Activated T-helper 17 cell treated with anti-CD3 and anti-CD28 coated beads, Interleukin-2, amount 50 U/mL, for 72 hours (primary cell): Measurements from ENCODE around the gene WNT5B. TPM values are rescaled to one million over a fixed set of nuclear protein-coding genes. Genes with fewer than 3 reads are reported as not detected.
"Not testable (repeated sequence)": the region's sequence is repeated elsewhere in the genome, so short reads cannot be mapped to it uniquely, and the experiment has no call there.

ENCODE experiments used
- ATAC-seq: fragments of 150-1000 bp; cut with Tn5 transposase; replicated peaks from 2 replicates; pipeline ENCODE4 v1.10.0; 2021; ENCODE audit warnings: mild to moderate bottlenecking, moderate library complexity
- H3K27ac Mint-ChIP-seq: one replicate; pipeline ENCODE4 v1.8.0; 2022; ENCODE audit warnings: mixed read lengths
- H3K27me3 Mint-ChIP-seq: one replicate; pipeline ENCODE4 v1.8.0; 2022; ENCODE audit warnings: mixed read lengths
- H3K36me3 Mint-ChIP-seq: one replicate; pipeline ENCODE4 v1.8.0; 2022; ENCODE audit warnings: low read depth, mild to moderate bottlenecking, mixed read lengths
- H3K4me1 Mint-ChIP-seq: one replicate; pipeline ENCODE4 v1.8.0; 2022; ENCODE audit warnings: mixed read lengths
- H3K4me3 Mint-ChIP-seq: one replicate; pipeline ENCODE4 v1.8.0; 2022; ENCODE audit warnings: mild to moderate bottlenecking, mixed read lengths
- H3K9me3 Mint-ChIP-seq: one replicate; pipeline ENCODE4 v1.8.0; 2022; ENCODE audit warnings: mixed read lengths
- total RNA-seq, 2 donors: library from RNA; stranded (reverse); gene quantifications; one replicate each; pipeline ENCODE4 v1.2.3, GENCODE V29; 2022

WNT5B gene
- total RNA-seq, 2 donors from 2014 or later, result 0.26 to 0.30 TPM

- Mint-ChIP-seq H3K4me1 (peaks cover 18% of the 10 kb centered on the region), H3K9me3 (no peaks in the 10 kb centered on the region)
Observed at GRCh38 chr12:1692895-1693610, 64.0 kb downstream of the WNT5B start.

GRCh38 chr12:1695097-1695496, 66.1 kb downstream of the WNT5B start:
- Mint-ChIP-seq H3K36me3 (peaks cover 54% of the 10 kb centered on the region), H3K4me1 (peaks cover 18% of the 10 kb centered on the region)
- not testable (repeated sequence) for ATAC-seq, H3K27me3 Mint-ChIP-seq, H3K27ac Mint-ChIP-seq, H3K4me3 Mint-ChIP-seq, H3K9me3 Mint-ChIP-seq

More at GRCh38 chr12:1692895-1693610, 64.0 kb downstream of the WNT5B start:
- Mint-ChIP-seq H3K27me3 (no peaks in the 10 kb centered on the region), H3K4me3 (no peak overlapping the region), H3K27ac (no peak overlapping the region), H3K36me3 (peaks cover 54% of the 10 kb centered on the region)
- ATAC-seq, result no peak

DNA sequence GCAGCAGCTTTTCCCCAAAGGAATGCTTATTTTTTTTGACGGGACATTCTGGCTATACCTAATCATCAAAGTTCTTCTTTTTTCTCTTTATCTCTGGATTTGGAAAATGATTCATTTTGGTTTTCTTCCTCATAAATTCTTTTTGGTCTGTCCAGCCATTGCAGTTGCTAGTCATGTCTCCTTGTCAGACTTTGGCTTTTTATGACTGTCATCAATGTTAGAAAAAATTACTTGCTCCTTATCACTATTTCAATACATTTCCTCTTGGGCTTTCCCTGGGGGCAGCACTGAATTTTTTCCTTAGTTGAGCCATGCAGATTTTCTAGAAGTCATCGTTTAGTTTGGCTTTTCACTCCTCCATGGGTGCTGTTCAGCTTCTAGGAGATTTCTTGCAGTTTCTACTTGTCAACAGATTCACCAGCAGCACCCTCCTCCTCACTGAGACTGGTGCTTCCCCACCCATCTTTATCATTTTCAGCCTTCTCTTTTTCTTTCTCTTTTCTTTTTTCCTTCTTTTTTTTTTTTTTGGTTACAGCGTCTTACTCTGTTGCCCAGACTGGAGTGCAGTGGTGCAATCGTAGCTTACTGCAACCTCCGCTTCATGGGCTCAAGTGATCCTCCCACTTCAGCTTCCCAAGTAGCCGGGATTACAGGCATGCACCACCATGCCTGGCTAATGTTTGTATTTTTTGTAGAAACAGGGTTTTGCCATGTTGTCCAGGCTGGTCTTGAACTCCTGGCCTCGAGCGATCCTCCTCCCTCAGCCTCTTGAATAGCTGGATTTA, 67.0 kb downstream of the WNT5B start:
- H3K27me3 Mint-ChIP-seq, result no peaks in the 10 kb centered on the region
- peak overlapping the region; percentile 58 for H3K27ac Mint-ChIP-seq
- H3K4me3 Mint-ChIP-seq, result no peak overlapping the region
- no peaks in the 10 kb centered on the region for H3K9me3 Mint-ChIP-seq
- peaks cover 18% of the 10 kb centered on the region for H3K4me1 Mint-ChIP-seq
- H3K36me3 Mint-ChIP-seq, result peaks cover 54% of the 10 kb centered on the region
- ATAC-seq, result no peak

DNA sequence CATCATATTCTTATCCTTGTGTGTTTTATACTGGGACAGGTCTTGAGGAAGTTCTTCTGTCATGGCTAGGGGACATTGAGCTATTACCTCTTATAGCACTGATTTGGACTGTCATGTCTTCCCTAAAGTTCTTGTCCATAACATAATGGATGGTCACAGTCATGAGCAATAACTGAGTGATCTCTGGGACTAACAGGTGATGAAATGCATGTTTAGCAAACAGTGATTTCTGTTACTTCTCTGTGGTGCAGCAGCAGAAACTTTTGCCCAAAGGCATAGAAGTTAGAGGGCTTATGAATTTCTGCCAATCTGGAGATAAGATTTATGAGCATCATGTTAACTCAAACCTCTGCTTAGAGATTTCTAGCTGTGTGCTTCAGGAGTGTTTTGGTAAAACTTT, 67.8 kb downstream of the WNT5B start:
- peaks cover 48% of the 10 kb centered on the region for H3K36me3 Mint-ChIP-seq
- H3K27me3 Mint-ChIP-seq, result no peaks in the 10 kb centered on the region
- peaks cover 18% of the 10 kb centered on the region for H3K4me1 Mint-ChIP-seq
- H3K4me3 Mint-ChIP-seq, result no peak overlapping the region
- ATAC-seq, result no peak
- peak overlapping the region; percentile 58 for H3K27ac Mint-ChIP-seq
- no peaks in the 10 kb centered on the region for H3K9me3 Mint-ChIP-seq

Other genes starting within 250 kb of the WNT5B start
- 10 to 100 TPM; 22.2 to 29.8 TPM for gene FBXL14, start 34.6 kb upstream of the WNT5B start, total RNA-seq
- gene ADIPOR2, start 61.8 kb downstream of the WNT5B start, total RNA-seq, result 10 to 100 TPM; 40.0 to 52.9 TPM
- gene LRTM2, start 191.3 kb downstream of the WNT5B start, total RNA-seq, result not detected